ENCODE measurements around the gene PLCG1. TPM values are rescaled to one million over a fixed set of nuclear protein-coding genes. Genes with fewer than 3 reads are reported as not detected.

PLCG1 gene
- total RNA-seq, 1 donor from 2014 or later: 120 TPM

- DNase-seq (peak; percentile 1), ATAC-seq (no peak)
- TF ChIP-seq CTCF (IDR thresholded peaks at IDR 0.05): no peak
- intact Hi-C loops (cut with DNase I): loop anchor here (10.0 kb wide), 1 partner anchor 195 kb away; no protein-coding TSS in a partner anchor
- H3K27me3 ChIP-seq: no peaks in the 10 kb centered on the region
- no peaks in the 10 kb centered on the region for H3K36me3 ChIP-seq
- H3K27ac ChIP-seq: peak overlapping the region; percentile 92
- no peaks in the 10 kb centered on the region for H3K9me3 ChIP-seq
- H3K4me3 ChIP-seq: peak overlapping the region; percentile 90
- H3K4me1 ChIP-seq: peaks cover 65% of the 10 kb centered on the region
Measured at GRCh38 chr20:41139227-41140093, 2.1 kb downstream of the PLCG1 start.

DNA sequence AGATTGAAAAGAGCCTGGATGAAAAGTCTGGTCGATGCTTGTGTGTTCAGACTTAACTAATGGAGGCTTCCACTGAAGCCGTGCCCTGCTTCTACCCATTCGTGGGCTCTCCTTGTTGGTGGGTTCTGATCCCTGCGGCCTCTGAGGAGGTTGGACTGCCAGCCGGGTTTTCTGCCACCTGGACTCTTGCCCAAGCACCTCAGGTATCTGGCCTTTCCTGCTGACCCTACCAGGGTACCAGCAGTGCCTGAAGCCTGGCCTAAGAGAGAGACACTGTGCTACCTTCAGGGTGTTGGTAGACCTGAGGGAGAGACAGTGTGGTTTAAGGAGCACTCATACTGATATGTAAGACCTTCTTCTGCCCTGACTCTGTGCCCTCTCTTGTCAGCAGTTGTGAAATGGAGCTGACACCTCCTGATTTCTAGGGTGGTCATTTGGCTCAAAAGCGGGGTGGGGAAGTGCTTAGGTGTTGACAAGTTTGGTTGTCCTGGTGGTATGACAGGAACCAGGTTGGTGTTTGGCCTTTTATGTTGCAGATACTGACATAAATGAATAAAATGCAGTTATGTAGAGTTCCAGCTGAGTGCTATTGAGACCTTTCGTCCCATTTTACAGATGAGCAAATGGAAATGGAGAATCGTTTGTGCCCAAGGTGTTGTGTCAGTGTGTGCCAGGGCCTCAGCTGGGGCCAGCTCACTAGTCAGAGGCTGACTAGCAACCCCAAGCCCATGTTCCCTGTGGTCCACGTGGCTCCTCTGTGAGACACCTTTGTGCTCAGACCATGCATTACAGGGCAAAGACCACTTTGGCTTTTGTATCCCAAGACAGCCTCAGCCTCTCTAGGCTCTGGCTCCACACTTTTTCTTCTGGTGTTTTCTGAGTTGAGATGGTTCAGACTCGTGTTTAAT lies 3.1 kb downstream of the PLCG1 start:
- Histone ChIP-seq H3K27ac (peak overlapping the region; percentile 70), H3K4me3 (peak overlapping the region; percentile 90), H3K36me3 (no peaks in the 10 kb centered on the region), H3K9me3 (no peaks in the 10 kb centered on the region), H3K4me1 (peaks cover 73% of the 10 kb centered on the region), H3K27me3 (no peaks in the 10 kb centered on the region)
- TF ChIP-seq CTCF (IDR thresholded peaks at IDR 0.05): no peak
- DNase-seq: peak; percentile 55
- ATAC-seq: no peak
- intact Hi-C loops (cut with DNase I): no loop called here

DNA sequence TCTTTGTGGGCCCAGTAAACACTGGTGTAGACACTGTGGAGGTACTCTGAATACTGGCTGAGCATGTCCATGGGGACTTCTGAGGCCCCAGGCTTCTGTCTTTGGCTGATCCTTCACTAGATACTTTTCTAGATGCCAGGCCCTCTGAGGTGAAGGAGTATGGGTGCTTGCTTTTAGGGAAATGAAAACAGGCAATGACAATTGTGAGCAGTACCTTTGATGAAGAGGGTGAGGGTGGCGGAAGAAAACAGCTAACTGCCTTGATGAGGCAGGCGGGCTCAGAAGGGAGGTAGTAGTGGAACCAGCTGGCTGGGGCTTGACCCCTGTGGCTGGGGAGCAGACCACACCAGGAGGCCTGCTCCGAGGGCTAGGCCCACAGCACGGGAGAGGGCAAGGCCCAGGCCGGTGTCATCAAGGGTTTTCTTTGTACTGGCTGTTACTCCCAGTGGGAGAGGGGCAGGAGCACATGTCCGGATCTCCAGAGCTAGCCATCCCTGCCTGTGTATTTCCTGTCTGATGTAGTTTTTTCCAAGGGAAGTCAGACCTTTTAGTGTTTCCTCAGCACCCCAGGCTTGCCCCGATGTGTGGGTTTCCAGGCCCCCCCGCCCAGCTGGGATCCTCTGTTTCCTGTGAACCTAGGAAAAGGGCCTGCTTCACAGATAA lies 3.9 kb downstream of the PLCG1 start:
- peak overlapping the region; percentile 70 for H3K27ac ChIP-seq
- peak; percentile 66 for DNase-seq
- no peaks in the 10 kb centered on the region for H3K36me3 ChIP-seq
- peaks cover 77% of the 10 kb centered on the region for H3K4me1 ChIP-seq
- H3K9me3 ChIP-seq: no peaks in the 10 kb centered on the region
- no peaks in the 10 kb centered on the region for H3K27me3 ChIP-seq
- H3K4me3 ChIP-seq: no peak overlapping the region
- TF ChIP-seq CTCF (IDR thresholded peaks at IDR 0.05): no peak
- no peak for ATAC-seq
- intact Hi-C loops (cut with DNase I): no loop called here

DNA sequence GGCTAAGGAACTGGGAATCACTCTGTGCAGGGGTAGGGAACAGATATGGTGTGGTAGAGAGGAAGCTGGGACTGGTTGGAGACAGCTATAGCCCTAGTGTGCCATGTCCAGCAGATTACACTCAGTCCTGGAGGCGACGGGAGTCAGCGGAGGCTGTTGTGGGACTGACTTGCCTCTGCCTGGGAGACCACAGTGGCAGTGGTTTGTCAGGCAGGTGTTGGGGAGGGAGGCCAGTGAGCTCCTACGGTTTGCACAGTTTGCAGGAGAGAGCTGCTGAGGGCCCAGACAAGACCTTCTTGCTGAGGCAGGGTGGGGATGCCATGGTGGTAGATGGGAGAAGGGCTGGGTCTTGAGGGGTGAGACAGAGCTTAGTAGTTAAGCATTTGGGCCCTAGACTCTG lies 4.9 kb downstream of the PLCG1 start:
- no peaks in the 10 kb centered on the region for H3K9me3 ChIP-seq
- no peaks in the 10 kb centered on the region for H3K36me3 ChIP-seq
- intact Hi-C loops (cut with DNase I): no loop called here
- ATAC-seq: no peak
- peak; percentile 56 for DNase-seq
- peak overlapping the region; percentile 70 for H3K27ac ChIP-seq
- no peak overlapping the region for H3K4me3 ChIP-seq
- H3K27me3 ChIP-seq: no peaks in the 10 kb centered on the region
- TF ChIP-seq CTCF (IDR thresholded peaks at IDR 0.05): no peak
- peaks cover 83% of the 10 kb centered on the region for H3K4me1 ChIP-seq

GRCh38 chr20:41142919-41143318 lies 5.6 kb downstream of the PLCG1 start:
- no peak for TF ChIP-seq CTCF (IDR thresholded peaks at IDR 0.05)
- no peaks in the 10 kb centered on the region for H3K9me3 ChIP-seq
- peaks cover 90% of the 10 kb centered on the region for H3K4me1 ChIP-seq
- DNase-seq: peak; percentile 41
- H3K36me3 ChIP-seq: no peaks in the 10 kb centered on the region
- H3K27me3 ChIP-seq: no peaks in the 10 kb centered on the region
- H3K27ac ChIP-seq: peak overlapping the region; percentile 70
- H3K4me3 ChIP-seq: no peak overlapping the region
- peak; percentile 1 for ATAC-seq
- intact Hi-C loops (cut with DNase I): no loop called here

All from upper lobe of right lung (tissue), 1 donor.